ENCODE results near the gene OXSR1.
"Not testable (repeated sequence)": the region's sequence is repeated elsewhere in the genome, so short reads cannot be mapped to it uniquely, and the experiment has no call there.

The OXSR1 gene

DNA sequence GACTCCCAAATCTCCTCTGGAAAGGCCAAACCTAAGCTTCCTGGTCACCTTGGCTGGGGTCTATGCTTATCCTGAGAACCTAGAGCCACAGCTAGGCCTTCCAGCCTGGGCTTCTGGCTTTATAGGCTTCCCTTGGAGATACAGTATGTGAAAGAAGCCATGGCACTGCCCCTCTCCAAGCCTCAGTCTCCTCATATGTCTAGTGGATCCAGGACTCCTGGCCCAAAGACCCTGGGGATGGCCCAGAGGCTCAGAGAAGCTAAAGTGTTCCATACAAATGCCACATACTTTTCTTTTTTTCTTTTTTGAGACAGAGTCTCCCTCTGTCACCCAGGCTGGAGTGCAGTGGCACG, 37.1 kb upstream of the OXSR1 start:
- no peak for DNase-seq (ENCODE audit: low spot score)

- no peak for DNase-seq (ENCODE audit: low spot score)
Measured at GRCh38 chr3:38129058-38129457, 36.3 kb upstream of the OXSR1 start.

DNA sequence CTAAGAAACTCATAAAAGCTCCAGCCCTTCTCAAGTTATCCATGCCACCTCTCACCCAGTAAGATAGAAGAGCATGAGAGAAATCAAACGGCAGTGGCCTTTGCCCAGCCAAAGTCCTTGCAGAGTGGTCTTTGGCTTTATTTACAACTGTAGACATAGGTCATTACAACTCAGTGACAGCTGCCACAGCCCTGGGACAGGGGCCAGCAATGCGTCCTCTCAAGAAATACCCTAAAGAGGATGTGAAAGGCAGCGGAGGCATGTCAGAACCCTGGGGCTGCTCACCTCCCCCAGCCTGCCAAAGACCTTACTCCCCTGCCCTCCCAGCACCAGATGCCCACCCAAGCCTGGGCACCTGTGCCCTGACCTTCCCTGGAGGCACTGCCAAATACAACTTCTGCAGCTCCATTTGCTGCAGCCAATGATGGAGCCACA, 34.7 kb upstream of the OXSR1 start:
- no peak for DNase-seq (ENCODE audit: low spot score)

DNA sequence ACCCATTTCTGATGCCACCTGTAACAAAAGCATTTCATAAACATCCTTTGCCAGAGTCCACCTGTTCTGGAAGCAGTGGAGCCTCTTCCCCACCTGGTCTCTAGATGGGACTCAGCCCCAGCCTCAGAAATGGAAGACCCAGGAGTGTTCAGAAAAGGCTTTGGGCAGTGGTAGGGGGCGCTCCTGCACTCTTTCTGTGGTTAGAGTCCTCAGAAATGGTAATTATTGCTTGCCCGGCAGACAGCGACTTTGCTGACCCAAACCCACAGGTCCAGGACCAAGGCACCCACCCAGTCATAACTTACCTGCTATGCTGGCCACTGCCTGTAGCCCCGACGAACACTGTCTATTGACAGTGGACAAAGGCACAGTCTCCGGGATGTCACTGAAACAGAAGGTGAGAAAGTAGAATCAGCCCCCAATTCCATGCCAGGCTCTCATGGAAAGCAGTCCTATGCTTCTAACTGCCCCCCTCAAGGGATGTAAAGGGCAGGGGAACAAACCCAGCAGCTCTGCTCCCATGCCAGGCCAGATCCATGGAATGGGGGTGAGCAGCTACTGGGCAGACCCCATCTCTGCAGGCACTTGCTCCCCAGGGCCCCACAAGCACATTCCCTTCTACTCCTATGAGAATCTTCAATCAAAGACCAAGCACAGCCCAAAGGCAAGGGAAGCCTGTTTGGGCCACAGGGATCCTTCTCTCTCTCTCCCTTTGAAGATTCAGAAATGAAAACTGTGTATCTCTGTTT, 33.5 kb upstream of the OXSR1 start:
- DNase-seq (ENCODE audit: low spot score): no peak

DNA sequence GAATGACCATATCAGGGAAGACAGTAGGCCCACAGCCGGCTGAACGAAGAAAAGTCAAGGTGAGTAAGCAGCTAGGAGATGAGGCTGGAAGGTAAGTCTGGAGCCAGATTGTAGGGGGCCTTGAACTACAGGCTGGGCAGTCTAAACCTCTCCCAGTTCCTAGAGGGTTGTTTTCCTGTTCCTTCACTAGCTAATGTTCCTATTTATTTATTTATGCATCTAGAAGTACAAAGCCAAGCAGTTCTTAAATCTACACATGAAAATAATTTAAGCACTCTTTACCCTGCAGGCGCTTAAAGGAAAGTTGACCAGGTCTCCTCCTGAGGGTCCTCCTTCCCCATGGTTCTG, 32.2 kb upstream of the OXSR1 start:
- no peak for DNase-seq (ENCODE audit: low spot score)

- DNase-seq (ENCODE audit: low spot score): no peak
Measured at GRCh38 chr3:38133557-38134405, 31.6 kb upstream of the OXSR1 start.

GRCh38 chr3:38134517-38135143, 30.7 kb upstream of the OXSR1 start:
- not testable (repeated sequence) for DNase-seq (ENCODE audit: low spot score)

DNA sequence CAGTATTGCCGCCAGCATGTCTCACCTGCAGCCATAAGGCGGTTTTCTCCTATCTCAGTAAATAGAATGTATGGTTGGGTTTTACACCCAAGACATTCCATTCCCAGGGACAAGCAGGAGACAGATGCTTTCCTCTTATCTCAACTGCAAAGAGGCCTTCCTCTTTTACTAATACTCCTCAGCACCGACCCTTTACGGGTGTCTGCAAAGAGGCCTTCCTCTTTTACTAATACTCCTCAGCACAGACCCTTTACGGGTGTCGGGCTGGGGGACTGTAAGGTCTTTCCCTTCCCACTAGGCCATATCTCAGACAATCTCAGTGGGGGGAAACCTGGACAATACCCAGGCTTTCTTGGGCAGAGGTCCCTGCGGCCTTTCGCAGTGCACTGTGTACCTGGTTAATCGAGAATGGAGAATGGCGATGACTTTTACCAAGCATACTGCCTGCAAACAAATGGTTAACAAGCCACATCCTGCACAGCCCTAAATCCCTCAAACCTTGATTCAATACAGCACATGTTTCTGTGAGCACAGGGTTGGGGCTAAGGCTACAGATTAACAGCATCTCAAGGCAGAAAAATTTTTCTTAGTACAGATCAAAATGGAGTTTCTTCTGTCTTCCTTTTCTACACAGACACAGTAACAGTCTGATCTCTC, 29.6 kb upstream of the OXSR1 start:
- DNase-seq (ENCODE audit: low spot score): not testable (repeated sequence)

GRCh38 chr3:38136393-38136776, 29.0 kb upstream of the OXSR1 start:
- DNase-seq (ENCODE audit: low spot score): no peak

DNA sequence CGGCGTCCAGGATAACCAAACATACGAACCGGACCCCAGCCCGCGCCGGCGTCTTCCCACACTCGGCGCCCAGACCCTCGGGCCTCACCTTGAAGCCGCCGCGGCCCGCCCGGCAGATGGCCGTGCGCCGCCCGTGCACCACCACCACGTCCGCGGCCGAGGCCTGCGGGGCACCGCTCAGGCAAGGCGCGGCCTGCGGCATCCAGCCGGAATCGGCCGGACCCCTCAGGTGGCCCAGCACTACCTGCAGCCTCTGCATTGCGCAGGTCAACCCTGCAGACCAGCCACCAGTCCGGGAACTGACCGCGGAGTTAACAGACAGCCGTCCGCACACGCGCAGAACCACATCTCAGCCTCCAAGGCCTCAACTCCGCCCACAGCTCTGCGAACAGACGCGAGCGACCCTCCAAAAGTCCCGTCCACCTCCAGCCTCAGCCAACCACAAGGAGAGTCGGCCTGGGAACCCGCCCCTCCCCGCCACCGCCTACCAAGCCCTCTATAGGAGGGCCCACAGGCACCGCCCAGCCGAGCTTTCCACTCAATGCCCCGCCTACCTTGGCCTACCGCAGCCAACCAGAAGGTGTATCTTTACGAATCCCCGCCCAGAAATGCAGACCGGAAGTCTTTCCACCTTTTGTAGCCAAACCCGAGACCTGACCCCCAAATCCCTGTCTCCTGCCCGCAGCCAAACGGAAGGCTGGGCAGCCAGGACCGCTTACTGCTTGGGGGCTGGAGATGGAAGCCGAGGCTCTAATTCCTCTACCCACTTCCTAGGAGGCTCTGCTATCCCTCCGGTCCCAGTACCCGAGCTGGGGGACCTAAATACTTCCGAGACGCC, 28.3 kb upstream of the OXSR1 start, which contains the start of gene ACAA1:
Gene ACAA1, minus strand, starts transcription at position 351 of the 838 bp plus-strand sequence. Its CDS starts 92 bp downstream, at position 259.
- peak; percentile 95 for DNase-seq (ENCODE audit: low spot score)

- DNase-seq (ENCODE audit: low spot score): no peak
Measured at GRCh38 chr3:38137615-38138348, 27.6 kb upstream of the OXSR1 start.

GRCh38 chr3:38138349-38139190, 26.8 kb upstream of the OXSR1 start, which contains the start of gene MYD88:
TSS of gene MYD88 (plus strand) at chr3:38138661. CDS start at chr3:38138701, 40 bp downstream.
- peak; percentile 51 for DNase-seq (ENCODE audit: low spot score)

GRCh38 chr3:38139191-38139590, 26.1 kb upstream of the OXSR1 start:
- DNase-seq (ENCODE audit: low spot score): no peak

GRCh38 chr3:38139652-38140051, 25.7 kb upstream of the OXSR1 start:
- no peak for DNase-seq (ENCODE audit: low spot score)

- DNase-seq (ENCODE audit: low spot score): no peak
Measured at GRCh38 chr3:38140326-38141172, 24.8 kb upstream of the OXSR1 start.

GRCh38 chr3:38141173-38141951, 24.0 kb upstream of the OXSR1 start:
- DNase-seq (ENCODE audit: low spot score): no peak

DNA sequence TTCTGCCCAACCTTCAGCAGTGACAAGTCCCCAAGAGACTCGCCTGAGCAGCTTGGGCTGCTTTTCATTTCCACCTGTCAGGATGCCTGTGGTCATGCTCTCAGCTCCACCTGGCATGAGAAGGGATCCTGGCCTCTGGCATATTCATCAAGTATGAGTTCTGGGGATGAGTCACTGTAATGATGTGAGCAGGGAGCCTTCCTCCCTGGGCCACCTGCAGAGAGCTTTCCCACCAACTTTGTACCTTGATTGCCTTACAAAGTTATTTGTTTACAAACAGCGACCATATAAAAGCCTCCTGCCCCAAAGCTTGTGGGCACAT, 23.4 kb upstream of the OXSR1 start:
- DNase-seq (ENCODE audit: low spot score): no peak

GRCh38 chr3:38142959-38143358, 22.4 kb upstream of the OXSR1 start:
- no peak for DNase-seq (ENCODE audit: low spot score)

All from HuH-7.5 (cell line).